SIG-M5 (cell line): ENCODE results near the gene AHCYL2.
"Not testable (repeated sequence)": the region's sequence is repeated elsewhere in the genome, so short reads cannot be mapped to it uniquely, and the experiment has no call there.

Experiments used
- DNase-seq: peaks from one replicate; lab custom pipeline; 2025; lab: John Stamatoyannopoulos, UW

The AHCYL2 gene

DNA sequence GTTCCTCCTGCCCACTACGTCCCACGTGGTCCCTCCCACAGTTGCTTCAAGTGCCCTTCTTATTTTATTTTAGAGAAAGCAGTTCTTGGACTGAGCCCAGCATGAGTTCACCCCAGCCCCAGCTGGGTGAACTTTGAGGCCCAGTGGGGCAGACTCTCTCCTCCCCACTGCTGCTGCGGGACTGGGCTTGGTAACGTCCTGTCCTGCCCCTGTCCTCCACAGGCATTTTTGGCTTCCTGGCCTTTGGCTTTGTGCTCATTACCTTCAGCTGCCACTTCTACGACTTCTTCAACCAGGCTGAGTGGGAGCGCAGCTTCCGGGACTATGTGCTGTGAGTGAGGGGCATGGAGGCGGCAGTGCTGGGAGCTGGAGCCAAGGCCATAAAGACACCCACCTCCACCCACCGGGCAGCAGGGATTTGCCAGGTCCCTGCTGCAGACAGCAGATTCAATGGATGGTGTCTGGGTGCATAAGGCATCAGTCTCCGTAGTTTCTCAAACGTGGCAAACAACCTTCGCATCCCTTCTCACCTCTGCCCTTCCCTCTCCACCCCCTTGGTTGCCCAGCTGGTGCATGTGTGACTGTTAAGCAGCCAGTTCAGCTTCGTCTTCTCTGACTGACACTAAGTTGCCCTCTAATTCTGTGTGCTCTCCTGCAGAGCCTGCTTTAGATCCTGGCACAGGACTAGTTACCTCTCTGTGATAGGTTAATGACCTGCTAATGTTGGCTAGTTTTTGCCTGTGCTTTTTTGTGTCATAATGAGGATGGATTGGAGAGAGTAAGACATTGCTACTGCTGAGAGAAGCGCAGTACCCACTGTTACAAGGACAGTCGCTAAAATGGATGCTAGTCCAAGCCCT lies 15.5 kb upstream of the AHCYL2 start:
- DNase-seq = no peak

- DNase-seq = no peak
Measured at GRCh38 chr7:129210256-129210988, 14.4 kb upstream of the AHCYL2 start.

DNA sequence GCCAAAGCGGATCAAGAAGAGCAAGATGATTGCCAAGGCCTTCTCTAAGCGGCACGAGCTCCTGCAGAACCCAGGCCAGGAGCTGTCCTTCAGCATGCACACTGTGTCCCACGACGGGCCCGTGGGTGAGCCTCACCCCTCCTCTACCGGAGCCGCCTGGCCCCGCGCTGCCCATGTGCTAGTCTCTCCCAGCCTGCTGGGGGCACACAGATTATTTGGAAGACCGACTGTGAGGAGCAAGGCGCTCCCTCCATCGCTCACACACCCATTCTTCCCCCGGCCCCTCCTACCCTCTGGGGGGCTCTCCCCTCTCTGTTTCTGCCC lies 13.9 kb upstream of the AHCYL2 start:
- DNase-seq = no peak

DNA sequence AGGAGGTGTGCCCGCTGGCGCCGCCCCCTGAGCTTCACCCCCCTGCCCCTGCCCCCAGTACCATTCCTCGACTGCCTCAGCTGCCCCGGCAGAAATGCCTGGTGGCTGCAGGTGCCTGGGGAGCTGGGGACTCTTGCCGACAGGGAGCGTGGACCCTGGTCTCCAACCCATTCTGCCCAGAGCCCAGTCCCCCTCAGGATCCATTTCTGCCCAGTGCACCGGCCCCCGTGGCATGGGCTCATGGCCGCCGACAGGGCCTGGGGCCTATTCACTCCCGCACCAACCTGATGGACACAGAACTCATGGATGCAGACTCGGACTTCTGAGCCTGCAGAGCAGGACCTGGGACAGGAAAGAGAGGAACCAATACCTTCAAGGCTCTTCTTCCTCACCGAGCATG lies 12.7 kb upstream of the AHCYL2 start:
- no peak for DNase-seq

DNA sequence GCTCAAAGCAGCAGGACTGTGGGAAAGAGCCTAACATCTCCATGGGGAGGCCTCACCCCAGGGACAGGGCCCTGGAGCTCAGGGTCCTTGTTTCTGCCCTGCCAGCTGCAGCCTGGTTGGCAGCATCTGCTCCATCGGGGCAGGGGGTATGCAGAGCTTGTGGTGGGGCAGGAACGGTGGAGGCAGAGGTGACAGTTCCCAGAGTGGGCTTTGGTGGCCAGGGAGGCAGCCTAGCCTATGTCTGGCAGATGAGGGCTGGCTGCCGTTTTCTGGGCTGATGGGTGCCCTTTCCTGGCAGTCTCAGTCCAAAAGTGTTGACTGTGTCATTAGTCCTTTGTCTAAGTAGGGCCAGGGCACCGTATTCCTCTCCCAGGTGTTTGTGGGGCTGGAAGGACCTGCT lies 12.2 kb upstream of the AHCYL2 start:
- no peak for DNase-seq

- no peak for DNase-seq
Measured at GRCh38 chr7:129213828-129214227, 11.0 kb upstream of the AHCYL2 start.

DNA sequence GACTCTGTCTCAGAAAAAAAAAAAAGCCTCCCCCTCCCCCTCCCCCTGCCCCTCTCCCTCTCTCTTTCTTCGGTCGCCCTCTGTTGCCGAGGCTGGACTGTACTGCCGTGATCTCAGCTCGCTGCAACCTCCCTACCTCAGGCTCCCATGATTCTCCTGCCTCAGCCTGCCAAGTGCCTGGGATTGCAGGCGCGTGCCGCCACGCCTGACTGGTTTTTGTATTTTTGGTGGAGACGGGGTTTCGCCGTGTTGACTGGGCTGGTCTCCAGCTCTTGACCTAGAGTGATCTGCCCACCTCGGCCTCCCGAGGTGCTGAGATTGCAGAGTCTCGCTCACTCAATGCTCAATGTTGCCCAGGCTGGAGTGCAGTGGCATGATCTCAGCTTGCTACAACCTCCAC lies 9.1 kb upstream of the AHCYL2 start:
- not testable (repeated sequence) for DNase-seq

GRCh38 chr7:129216101-129216715 lies 8.6 kb upstream of the AHCYL2 start:
- DNase-seq = not testable (repeated sequence)

DNA sequence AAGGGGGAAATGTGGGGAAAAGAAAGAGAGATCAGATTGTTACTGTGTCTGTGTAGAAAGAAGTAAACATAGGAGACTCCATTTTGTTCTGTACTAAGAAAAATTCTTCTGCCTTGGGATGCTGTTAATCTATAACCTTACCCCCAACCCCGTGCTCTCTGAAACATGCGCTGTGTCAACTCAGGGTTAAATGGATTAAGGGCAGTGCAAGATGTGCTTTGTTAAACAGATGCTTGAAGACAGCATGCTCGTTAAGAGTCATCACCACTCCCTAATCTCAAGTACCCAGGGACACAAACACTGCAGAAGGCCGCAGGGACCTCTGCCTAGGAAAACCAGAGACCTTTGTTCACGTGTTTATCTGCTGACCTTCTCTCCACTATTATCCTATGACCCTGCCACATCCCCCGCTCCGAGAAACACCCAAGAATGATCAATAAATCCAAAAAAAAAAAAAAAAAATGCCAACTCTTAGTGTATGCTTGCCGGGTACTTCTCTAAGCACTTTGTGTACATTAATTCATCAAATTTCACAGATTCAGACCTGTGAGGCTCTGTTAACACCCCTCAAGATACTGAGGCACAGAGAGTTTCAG lies 7.9 kb upstream of the AHCYL2 start:
- not testable (repeated sequence) for DNase-seq

DNA sequence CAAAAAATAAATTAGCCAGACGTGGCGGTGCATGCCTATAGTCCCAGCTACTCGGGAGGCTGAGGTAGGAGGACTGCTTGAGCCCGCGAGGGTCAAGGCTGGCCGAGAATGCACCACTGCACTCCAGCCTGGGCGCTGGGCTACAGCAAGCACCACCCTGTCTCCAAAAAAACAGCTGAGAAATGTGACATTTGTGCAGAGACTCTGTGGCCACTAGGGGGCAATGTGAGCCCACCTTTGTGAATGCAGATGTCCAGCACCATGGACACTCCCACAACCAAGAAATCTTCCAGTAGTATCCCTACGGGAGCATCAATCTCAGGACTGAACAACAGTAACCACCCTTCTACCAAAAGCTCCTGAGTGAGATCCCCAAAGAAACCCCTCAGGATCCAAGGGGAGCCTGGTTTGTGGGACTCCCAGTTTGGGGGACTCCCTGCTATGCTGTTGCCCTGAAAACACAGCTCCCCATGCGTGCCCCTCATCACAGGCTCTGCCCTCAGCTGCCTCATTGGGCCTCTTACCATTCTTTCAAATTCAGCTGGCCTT lies 6.2 kb upstream of the AHCYL2 start:
- no peak for DNase-seq

GRCh38 chr7:129219166-129219565 lies 5.7 kb upstream of the AHCYL2 start:
- DNase-seq = not testable (repeated sequence)

GRCh38 chr7:129222064-129222463 lies 2.8 kb upstream of the AHCYL2 start:
- DNase-seq = no peak

DNA sequence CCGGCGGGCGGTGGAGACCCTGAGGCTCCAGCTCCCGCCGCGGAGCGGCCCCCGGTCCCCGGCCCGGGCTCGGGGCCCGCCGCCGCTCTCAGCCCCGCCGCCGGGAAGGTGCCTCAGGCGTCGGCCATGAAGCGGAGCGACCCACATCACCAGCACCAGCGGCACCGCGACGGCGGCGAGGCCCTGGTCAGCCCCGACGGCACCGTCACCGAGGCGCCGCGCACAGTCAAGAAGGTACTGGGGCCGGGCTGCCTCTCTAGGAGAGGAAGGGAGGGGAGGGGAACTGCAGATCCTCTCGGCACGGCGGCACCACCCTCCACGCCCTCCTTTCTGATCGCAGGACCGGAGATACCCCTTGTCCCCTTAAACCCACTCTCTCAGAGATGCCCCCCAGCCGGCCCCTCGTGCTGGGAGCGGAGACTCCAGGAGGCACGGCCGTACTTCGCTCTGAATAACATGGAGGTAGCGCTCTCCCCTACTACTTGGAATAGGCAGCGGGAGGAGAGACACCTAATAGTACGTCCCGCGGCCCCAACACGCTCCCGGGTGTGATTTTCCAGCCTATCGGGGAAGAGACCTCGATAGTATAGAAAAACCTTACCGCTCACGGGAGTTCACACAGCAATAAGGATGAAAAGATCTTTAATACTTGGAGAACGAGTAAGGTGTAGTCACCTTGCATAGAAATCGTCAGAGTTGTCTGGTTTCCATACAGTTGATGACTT lies 538 bp downstream of the AHCYL2 start:
- DNase-seq = no peak

GRCh38 chr7:129225931-129226572 lies 1.2 kb downstream of the AHCYL2 start:
- DNase-seq = no peak

- DNase-seq = no peak
Measured at GRCh38 chr7:129227646-129228578, 3.1 kb downstream of the AHCYL2 start.

DNA sequence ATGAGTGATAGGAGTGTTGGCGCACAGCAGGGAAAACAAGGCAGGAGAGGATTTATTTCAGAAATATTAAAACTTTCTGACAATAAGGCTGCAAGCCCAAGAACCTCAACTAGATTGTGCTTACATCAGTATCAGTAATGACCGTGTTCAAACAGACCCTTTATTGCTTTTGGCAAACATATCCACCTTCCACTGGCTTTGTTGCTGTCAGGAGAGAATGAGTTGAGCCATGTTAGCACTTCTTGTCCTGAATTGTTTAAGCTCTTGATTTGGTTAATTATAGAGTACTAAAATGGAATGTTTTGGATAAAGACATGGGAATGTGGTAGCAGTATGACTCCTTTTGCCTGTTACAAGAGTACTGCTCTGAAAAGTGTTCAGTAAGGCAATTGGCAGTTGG lies 3.8 kb downstream of the AHCYL2 start:
- no peak for DNase-seq

GRCh38 chr7:129231666-129232065 lies 6.8 kb downstream of the AHCYL2 start:
- no peak for DNase-seq

DNA sequence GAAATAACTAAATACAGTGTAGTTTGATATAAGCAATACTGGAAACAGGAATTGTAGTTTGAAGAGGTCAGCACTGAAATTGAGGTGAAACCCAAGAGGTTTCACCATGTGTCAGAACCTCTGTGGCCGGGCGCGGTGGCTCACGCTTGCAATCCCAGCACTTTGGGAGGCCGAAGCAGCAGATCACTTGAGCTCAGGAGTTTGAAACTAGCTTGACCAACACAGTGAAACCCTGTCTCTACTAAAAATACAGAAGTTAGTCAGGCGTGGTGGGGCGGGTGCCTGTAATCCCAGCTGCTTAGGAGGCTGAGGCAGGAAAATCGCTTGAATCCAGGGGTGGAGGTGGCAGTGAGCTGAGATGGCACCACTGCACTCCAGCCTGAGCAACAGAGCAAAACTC lies 13.7 kb downstream of the AHCYL2 start:
- no peak for DNase-seq

- no peak for DNase-seq
Measured at GRCh38 chr7:129240119-129240820, 15.4 kb downstream of the AHCYL2 start.
